Body of pancreas (tissue), 4 donors: ENCODE data around the gene ANKS1A. TPM values are rescaled to one million over a fixed set of nuclear protein-coding genes. Genes with fewer than 3 reads are reported as not detected.

Experiments used
- ATAC-seq: fragments of 150-250 bp; one replicate; pipeline ENCODE4 v1.9.1; 2016
- DNase-seq, 4 donors: peaks; one replicate each; pipeline ENCODE4 v3.0.0-alpha.2; 2019
- H3K27ac ChIP-seq, 4 donors: fragments of 200-600 bp; sonication (generic); 1 replicate in 3 of 4; 2 replicates in 1 of 4; pipeline versions ENCODE4 v1.5.1 to v1.6.1; 2016 to 2019; ENCODE audit warnings: mild to moderate bottlenecking in 1 of 4, mixed read lengths in 1 of 4, moderate library complexity in 1 of 4
- H3K27me3 ChIP-seq, 2 donors: fragments of 200-600 bp; sonication (generic); one replicate each; pipeline ENCODE4 v1.6.0; 2016; ENCODE audit warnings: mild to moderate bottlenecking in 1 of 2
- H3K36me3 ChIP-seq, 2 donors: fragments of 200-600 bp; sonication (generic); replicated peaks in 1 of 2; 2 replicates each; pipeline ENCODE4 v1.5.1; 2016; ENCODE audit warnings: low read depth in 2 of 2; ENCODE audit not compliant: insufficient read depth in 1 of 2
- H3K4me1 ChIP-seq: fragments of 200-600 bp; sonication (generic); one replicate; pipeline ENCODE4 v1.6.0; 2016
- H3K4me3 ChIP-seq, 2 donors: fragments of 200-600 bp; sonication (generic); 1 replicate in 1 of 2; 2 replicates in 1 of 2; pipeline ENCODE4 v1.5.1; 2016 to 2019
- H3K9me3 ChIP-seq, 3 donors: fragments of 200-600 bp; sonication (generic); 1 replicate in 2 of 3; 2 replicates in 1 of 3; pipeline ENCODE4 v1.5.1; 2016
- POLR2A ChIP-seq, 3 donors: fragments of 450-650 bp; IDR thresholded peaks; one replicate each; pipeline ENCODE4 v1.6.1; 2016; ENCODE audit warnings: antibody characterized with exemption in 3 of 3, mild to moderate bottlenecking in 2 of 3
- WGBS, 2 donors: methylation state at CpG; one replicate each; pipeline ENCODE4 v1.1.5; 2017; 5-methylcytosine and 5-hydroxymethylcytosine counted together
- intact Hi-C: fragments of 100-400 bp; cut with DNase I; formaldehyde crosslinking; loops from one replicate; pipeline ENCODE4 v1.15.1; 2023
- total RNA-seq, 2 donors: library from RNA; depleted of rRNA; stranded (reverse); fragments of >200 nt; gene quantifications; one replicate each; pipeline ENCODE4 v1.1.0, GENCODE V29; 2016
- TF ChIP-seq, protein P1 (sequence below), 7 experiments: fragments of 450-650 bp in 4 of 7; fragments of 200-600 bp in 3 of 7; sonication (generic) in 3 of 7; IDR thresholded peaks; one replicate each; pipeline ENCODE4 v1.5.1; 2016 to 2019; ENCODE audit warnings: antibody characterized with exemption in 7 of 7

Gene ANKS1A
- total RNA-seq, 2 donors from 2014 or later: 14.3 to 17.1 TPM

DNA sequence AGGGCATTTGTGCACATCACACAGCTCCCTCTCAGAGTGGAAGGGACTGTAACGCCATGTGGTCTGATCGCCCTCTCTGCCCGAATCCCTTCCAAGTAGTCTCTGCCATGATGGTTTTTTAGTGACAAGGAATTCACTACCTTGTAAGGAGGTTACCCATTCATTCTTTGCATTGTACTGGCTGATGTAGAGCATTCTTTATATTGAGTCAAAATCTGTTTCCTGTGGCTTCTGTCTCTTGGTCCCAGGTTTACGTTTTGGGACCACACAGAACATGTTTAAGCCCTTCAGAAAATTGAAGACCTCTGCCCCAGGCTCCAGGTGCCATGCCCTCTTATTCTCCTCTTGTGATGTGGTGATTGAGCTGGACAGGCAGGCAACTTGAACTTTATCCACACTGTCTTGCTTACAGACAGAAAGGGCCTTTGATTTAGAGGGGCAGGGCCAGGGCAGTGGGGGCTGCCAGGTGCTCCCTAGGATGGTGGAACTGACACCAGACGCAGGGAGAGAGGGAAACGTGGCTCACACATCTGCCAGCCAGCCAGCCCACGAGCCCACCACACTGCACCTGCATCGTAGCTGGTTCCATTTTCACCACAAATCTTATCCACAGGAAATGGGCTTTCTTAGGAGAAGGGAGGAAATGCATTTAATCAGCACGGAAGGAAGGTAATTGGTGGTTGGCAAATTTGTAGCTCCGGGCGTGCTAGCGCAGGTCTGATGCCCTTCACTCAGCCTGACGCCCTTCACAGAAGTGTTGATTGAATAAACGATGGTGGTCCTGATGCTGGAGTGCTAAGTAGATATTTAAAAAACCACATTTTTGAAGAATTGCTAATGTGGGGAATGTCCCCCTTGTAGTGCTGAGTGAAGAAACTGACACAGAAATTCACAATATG is 173.9 kb downstream of the ANKS1A start:
- no peak overlapping the region for H3K27ac ChIP-seq
- intact Hi-C loops: no loop called here
- 76 to 78% methylated on average over 14 of the region's 14 CpGs for WGBS, 2 donors
- ATAC-seq (no peak), DNase-seq (no peak)
- no peak overlapping the region for H3K4me3 ChIP-seq
- H3K36me3 ChIP-seq: peaks cover 0 to 9% of the 10 kb centered on the region in 2 donors
- TF ChIP-seq, protein P1, sequence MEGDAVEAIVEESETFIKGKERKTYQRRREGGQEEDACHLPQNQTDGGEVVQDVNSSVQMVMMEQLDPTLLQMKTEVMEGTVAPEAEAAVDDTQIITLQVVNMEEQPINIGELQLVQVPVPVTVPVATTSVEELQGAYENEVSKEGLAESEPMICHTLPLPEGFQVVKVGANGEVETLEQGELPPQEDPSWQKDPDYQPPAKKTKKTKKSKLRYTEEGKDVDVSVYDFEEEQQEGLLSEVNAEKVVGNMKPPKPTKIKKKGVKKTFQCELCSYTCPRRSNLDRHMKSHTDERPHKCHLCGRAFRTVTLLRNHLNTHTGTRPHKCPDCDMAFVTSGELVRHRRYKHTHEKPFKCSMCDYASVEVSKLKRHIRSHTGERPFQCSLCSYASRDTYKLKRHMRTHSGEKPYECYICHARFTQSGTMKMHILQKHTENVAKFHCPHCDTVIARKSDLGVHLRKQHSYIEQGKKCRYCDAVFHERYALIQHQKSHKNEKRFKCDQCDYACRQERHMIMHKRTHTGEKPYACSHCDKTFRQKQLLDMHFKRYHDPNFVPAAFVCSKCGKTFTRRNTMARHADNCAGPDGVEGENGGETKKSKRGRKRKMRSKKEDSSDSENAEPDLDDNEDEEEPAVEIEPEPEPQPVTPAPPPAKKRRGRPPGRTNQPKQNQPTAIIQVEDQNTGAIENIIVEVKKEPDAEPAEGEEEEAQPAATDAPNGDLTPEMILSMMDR (IDR thresholded peaks at IDR 0.05): no peak
- no peak for TF ChIP-seq POLR2A (IDR thresholded peaks at IDR 0.05)
- H3K4me1 ChIP-seq: no peaks in the 10 kb centered on the region
- H3K27me3 ChIP-seq: no peaks in the 10 kb centered on the region
- no peaks in the 10 kb centered on the region for H3K9me3 ChIP-seq

DNA sequence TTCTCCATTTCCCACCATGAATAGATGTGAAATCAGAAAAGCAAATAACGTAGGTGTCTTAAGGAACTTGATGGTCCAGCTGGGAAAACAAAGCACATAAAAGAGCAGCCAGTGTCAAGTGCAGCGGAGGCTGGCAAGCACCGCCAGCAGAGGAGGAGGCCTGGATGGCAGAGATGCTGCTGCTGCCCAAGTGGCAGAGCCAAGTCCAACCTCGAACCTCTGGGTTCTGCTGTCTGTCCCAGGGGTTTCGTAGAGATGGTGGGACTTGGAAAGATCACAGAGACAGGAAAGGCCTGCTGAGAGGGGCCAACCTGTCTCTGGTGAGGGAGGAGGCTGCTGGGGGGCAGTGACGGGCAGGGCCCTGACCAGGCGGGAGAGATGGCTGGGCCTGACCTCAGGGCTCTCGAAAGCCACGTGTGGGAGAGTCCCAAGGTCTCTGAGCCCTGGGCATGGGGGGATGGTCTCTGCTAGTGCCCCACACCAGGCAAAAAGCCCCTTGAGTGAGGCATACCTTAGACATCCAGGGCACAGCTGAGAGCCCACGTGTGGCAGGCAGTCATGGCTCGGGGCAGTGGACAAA is 174.7 kb downstream of the ANKS1A start:
- Histone ChIP-seq H3K4me1 (no peaks in the 10 kb centered on the region), H3K4me3 (no peak overlapping the region), H3K9me3 (no peaks in the 10 kb centered on the region), H3K36me3 (peaks cover 0 to 5% of the 10 kb centered on the region in 2 donors), H3K27me3 (no peaks in the 10 kb centered on the region), H3K27ac (no peak overlapping the region)
- ATAC-seq (no peak), DNase-seq (no peak)
- intact Hi-C loops: no loop called here
- TF ChIP-seq, protein P1 (IDR thresholded peaks at IDR 0.05): no peak
- 75 to 80% methylated on average over 11 of the region's 11 CpGs for WGBS, 2 donors

DNA sequence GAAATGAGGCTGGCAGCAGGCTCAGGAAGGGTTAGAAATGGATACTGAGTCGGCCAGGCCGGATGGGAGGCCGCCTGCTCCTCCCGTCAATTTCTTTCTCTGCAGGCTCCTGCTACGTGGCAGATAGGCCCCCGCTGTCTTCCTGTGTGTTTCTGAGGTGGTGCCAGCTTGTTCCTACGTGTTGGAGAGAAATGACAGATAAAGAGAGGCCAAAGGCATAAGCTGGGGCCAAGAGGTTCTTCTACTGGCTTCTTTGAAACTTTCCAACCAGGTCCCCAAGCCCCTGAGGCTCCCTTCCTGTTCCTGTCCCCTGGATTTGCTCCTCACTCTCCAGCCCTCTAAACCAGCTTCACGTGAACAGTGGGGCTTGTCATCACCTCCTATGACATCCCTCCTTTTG is 175.2 kb downstream of the ANKS1A start:
- WGBS, 2 donors: 80 to 86% methylated on average over 8 of the region's 8 CpGs

DNA sequence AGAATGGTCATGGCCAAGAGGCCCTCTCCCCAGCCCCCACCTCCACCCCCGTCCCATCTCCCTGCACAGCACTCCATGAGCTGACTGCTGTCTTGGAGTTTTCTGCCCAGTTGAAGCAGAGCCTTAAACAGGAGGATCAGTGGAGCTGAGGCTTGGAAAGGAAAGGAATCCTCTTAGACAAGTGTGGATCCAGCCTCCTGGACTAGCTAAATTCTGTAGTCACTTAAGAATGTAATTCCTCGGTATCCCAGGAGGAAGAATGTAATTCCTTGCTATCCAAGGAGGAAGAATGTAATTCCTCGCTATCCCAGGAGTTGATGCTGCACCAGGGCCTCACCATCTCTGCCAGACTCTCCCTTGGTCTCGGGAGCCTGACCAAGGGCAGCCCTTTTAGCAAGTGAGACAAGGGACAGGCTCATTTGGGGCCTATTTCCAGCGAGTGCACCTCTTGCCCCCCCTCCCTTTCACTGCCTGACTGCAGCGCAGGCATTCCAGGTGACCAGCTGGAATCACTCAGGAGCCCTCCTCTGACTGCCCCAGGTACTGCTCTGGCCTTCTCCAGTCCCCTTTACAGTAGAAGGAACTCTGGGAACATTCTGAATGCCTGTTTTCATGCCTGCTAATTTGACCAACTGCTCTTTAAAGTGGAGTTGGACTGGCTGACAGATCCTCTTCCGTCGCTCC is 175.8 kb downstream of the ANKS1A start:
- H3K27ac ChIP-seq: no peak overlapping the region
- TF ChIP-seq, protein P1 (IDR thresholded peaks at IDR 0.05): no peak
- TF ChIP-seq POLR2A (IDR thresholded peaks at IDR 0.05): no peak
- 78 to 82% methylated on average over 5 to 8 of the region's 8 CpGs for WGBS, 2 donors
- no peaks in the 10 kb centered on the region for H3K4me1 ChIP-seq
- peaks cover 0 to 5% of the 10 kb centered on the region in 2 donors for H3K36me3 ChIP-seq
- ATAC-seq: no peak
- intact Hi-C loops: no loop called here
- H3K4me3 ChIP-seq: no peak overlapping the region
- no peak for DNase-seq
- no peaks in the 10 kb centered on the region for H3K9me3 ChIP-seq
- no peaks in the 10 kb centered on the region for H3K27me3 ChIP-seq

More for the DNA sequence above, 175.2 kb downstream of the ANKS1A start:
- H3K4me1 ChIP-seq: no peaks in the 10 kb centered on the region
- H3K27me3 ChIP-seq: no peaks in the 10 kb centered on the region
- intact Hi-C loops: no loop called here
- peaks cover 0 to 5% of the 10 kb centered on the region in 2 donors for H3K36me3 ChIP-seq
- no peaks in the 10 kb centered on the region for H3K9me3 ChIP-seq
- no peak for ATAC-seq
- H3K4me3 ChIP-seq: no peak overlapping the region
- TF ChIP-seq, protein P1 (IDR thresholded peaks at IDR 0.05): no peak
- no peak for TF ChIP-seq POLR2A (IDR thresholded peaks at IDR 0.05)
- no peak overlapping the region for H3K27ac ChIP-seq
- no peak for DNase-seq
